BJ (cell line): ENCODE measurements around the gene CDH2. TPM values are rescaled to one million over a fixed set of nuclear protein-coding genes. Genes with fewer than 3 reads are reported as not detected.

Experiments
- CTCF ChIA-PET: fragments of 350-600 bp; formaldehyde crosslinking; extraction: SDS; loops from one replicate; lab custom pipeline; 2021; ENCODE audit warnings: antibody characterized with exemption, inconsistent platforms; lab: Yijun Ruan, JAX
- POLR2A ChIA-PET: fragments of 300-600 bp; sonication (Branson Sonifier 250); formaldehyde crosslinking; extraction: SDS; loops from one replicate; lab custom pipeline; 2021; ENCODE audit warnings: antibody characterized with exemption; lab: Charles Lee
- DNase-seq: peaks from one replicate; pipeline ENCODE4 v3.0.0-alpha.2; 2011; ENCODE audit warnings: low read depth
- H3K27me3 ChIP-seq: 2 replicates; pipeline ENCODE4 v1.6.0; 2011; ENCODE audit warnings: low read length; ENCODE audit not compliant: control insufficient read depth, insufficient read depth
- H3K36me3 ChIP-seq: 2 replicates; pipeline ENCODE4 v1.5.1; 2011; ENCODE audit warnings: low read length; ENCODE audit not compliant: control insufficient read depth, insufficient read depth
- H3K4me3 ChIP-seq: 2 replicates; pipeline ENCODE4 v1.5.1; 2011; ENCODE audit warnings: low read depth, mild to moderate bottlenecking, control low read depth, low read length
- CTCF ChIP-seq: IDR thresholded peaks from 2 replicates; pipeline ENCODE4 v1.5.1; 2011; ENCODE audit warnings: low read depth, mild to moderate bottlenecking, control low read depth, inconsistent platforms, low read length, moderate library complexity; ENCODE audit not compliant: insufficient read depth
- polyA plus RNA-seq: library from polyadenylated mRNA; depleted of rRNA; stranded (reverse); fragments of >200 nt; gene quantifications from 2 replicates; pipeline ENCODE4 v1.2.3, GENCODE V29; 2011

CDH2 gene
- polyA plus RNA-seq, 1 experiment = 180 TPM

- CTCF ChIA-PET = interaction anchor here (0.8 kb wide), 2 partner anchors 37 to 97 kb away, joined by 3 read pairs; no protein-coding TSS in a partner anchor
- Histone ChIP-seq H3K27me3 (no peaks in the 10 kb centered on the region), H3K4me3 (no peak overlapping the region), H3K36me3 (no peaks in the 10 kb centered on the region)
- no peak for TF ChIP-seq CTCF
- POLR2A ChIA-PET = no interaction called here
- DNase-seq = no peak
These were observed 67.0 kb downstream of the CDH2 start for GRCh38 chr18:28109781-28110560.

GRCh38 chr18:28108814-28109213, 68.1 kb downstream of the CDH2 start:
- H3K4me3 ChIP-seq = no peak overlapping the region
- no peak for DNase-seq
- TF ChIP-seq CTCF = no peak
- ChIA-PET CTCF (interaction anchor here (0.8 kb wide), 1 partner anchor 38 kb away, joined by 3 read pairs; no protein-coding TSS in a partner anchor), POLR2A (no interaction called here)
- H3K27me3 ChIP-seq = no peaks in the 10 kb centered on the region
- no peaks in the 10 kb centered on the region for H3K36me3 ChIP-seq

- POLR2A ChIA-PET = no interaction called here
- no peak for TF ChIP-seq CTCF
- no peak overlapping the region for H3K4me3 ChIP-seq
- H3K36me3 ChIP-seq = no peaks in the 10 kb centered on the region
- no peak for DNase-seq
- H3K27me3 ChIP-seq = no peaks in the 10 kb centered on the region
- CTCF ChIA-PET = no interaction called here
These were observed 68.7 kb downstream of the CDH2 start for GRCh38 chr18:28108254-28108653.

- Histone ChIP-seq H3K27me3 (no peaks in the 10 kb centered on the region), H3K4me3 (no peak overlapping the region), H3K36me3 (peaks cover 1% of the 10 kb centered on the region; the same call in 1 of the 2 replicates)
- POLR2A ChIA-PET = no interaction called here
- DNase-seq = no peak
- CTCF ChIA-PET = no interaction called here
- TF ChIP-seq CTCF = no peak
These were observed 77.7 kb downstream of the CDH2 start for GRCh38 chr18:28099237-28099636.

GRCh38 chr18:28095631-28096030, 81.3 kb downstream of the CDH2 start:
- no peak for TF ChIP-seq CTCF
- Histone ChIP-seq H3K4me3 (no peak overlapping the region), H3K36me3 (peaks cover 1% of the 10 kb centered on the region; the same call in 1 of the 2 replicates), H3K27me3 (no peaks in the 10 kb centered on the region)
- ChIA-PET POLR2A (no interaction called here), CTCF (no interaction called here)
- no peak for DNase-seq
